T-helper 9 cell (primary cell): ENCODE measurements around the gene RAB44.

Experiments used
- DNase-seq: peaks from one replicate; pipeline ENCODE4 v3.0.0-alpha.2; 2020

The RAB44 gene

DNA sequence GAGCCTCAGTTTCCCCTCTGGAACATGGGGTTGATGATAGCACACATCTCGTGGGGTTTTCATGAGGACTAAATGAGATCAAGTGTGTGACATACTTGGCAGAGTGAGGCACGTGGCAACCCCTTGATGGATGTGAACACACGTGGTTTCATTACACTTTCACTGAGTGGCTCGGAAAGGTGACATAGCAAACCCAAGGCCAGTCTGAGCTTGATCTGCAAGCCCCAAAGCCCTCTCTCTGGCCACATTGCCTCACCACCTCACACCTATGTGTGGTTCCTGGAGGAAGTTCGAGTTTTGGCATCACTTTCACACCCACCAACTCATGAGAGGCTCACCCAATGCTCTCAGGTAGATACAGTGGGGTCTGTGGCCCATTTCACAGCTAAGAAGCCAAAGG lies 81.6 kb downstream of the RAB44 start:
- no peak for DNase-seq

- no peak for DNase-seq
Measured at GRCh38 chr6:36780442-36781177, 83.0 kb downstream of the RAB44 start.

- no peak for DNase-seq
Measured at GRCh38 chr6:36781669-36782068, 84.0 kb downstream of the RAB44 start.
